ENCODE data around the gene SMPD2.

SMPD2 gene

GRCh38 chr6:109482905-109483734 lies 42.6 kb downstream of the SMPD2 start, which contains the start of gene ZBTB24:
Gene ZBTB24 (minus strand): TSS chr6:109483219. CDS start chr6:109482026, 1,193 bp downstream.
- H3K36me3 ChIP-seq (ENCODE audit: low read length): peaks cover 18% of the 10 kb centered on the region
- peak within 1 kb of the TSS; percentile 98 for H3K9ac ChIP-seq (ENCODE audit: low read length)
- H3K4me3 ChIP-seq (ENCODE audit: insufficient read depth, low read length, poor library complexity, severe bottlenecking): peak within 1 kb of the TSS; percentile 72
- H2AFZ ChIP-seq (ENCODE audit: low read depth, low read length, severe bottlenecking): peak within 1 kb of the TSS; percentile 96
- H3F3A ChIP-seq (ENCODE audit: insufficient read depth): peaks cover 6% of the 10 kb centered on the region; the same call in 1 of the 2 replicates
- H4K20me1 ChIP-seq (ENCODE audit: low read depth, low read length): peaks cover 11% of the 10 kb centered on the region; the same call in 1 of the 2 replicates
- no peak for TF ChIP-seq EZH2phosphoT487 (conservative IDR thresholded peaks at IDR 0.05; ENCODE audit: low read length)
- TF ChIP-seq CTCF (IDR thresholded peaks at IDR 0.05; ENCODE audit: insufficient read depth, low read length, poor library complexity, severe bottlenecking): no peak
- H3K27me3 ChIP-seq (ENCODE audit: low read length): no peaks in the 10 kb centered on the region
- peak within 1 kb of the TSS; percentile 81 for H3K4me2 ChIP-seq (ENCODE audit: low read depth, low read length, poor library complexity, severe bottlenecking)
- H3K9me2 ChIP-seq (replicated peaks; ENCODE audit: insufficient read depth, low read length): no peaks in the 10 kb centered on the region
- no peaks in the 10 kb centered on the region for H3K9me3 ChIP-seq (ENCODE audit: insufficient read depth, low read length)
- H3K79me2 ChIP-seq (ENCODE audit: insufficient read depth, low read length): peaks cover 48% of the 10 kb centered on the region
- peak within 1 kb of the TSS; percentile 35 for H3K27ac ChIP-seq (ENCODE audit: low read depth, low read length)

DNA sequence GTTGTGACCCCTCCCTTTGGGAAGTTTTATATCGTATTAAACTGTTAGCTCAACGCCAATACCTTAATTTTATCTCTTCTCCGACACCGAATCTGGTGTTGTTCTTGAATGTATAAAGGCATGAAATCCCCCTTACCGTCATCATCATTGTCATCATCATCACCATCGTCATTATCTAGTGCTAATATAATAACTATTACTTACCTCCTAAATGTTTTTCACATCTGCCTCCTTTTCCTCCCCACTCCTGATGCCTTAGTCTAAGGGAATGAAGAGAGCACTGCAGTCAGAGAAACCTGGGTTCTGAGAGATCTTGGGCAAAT lies 43.2 kb downstream of the SMPD2 start:
- no peaks in the 10 kb centered on the region for H3K9me3 ChIP-seq (ENCODE audit: insufficient read depth, low read length)
- H3K36me3 ChIP-seq (ENCODE audit: low read length): peaks cover 16% of the 10 kb centered on the region
- no peak overlapping the region for H3K27ac ChIP-seq (ENCODE audit: low read depth, low read length)
- TF ChIP-seq EZH2phosphoT487 (conservative IDR thresholded peaks at IDR 0.05; ENCODE audit: low read length): no peak
- no peak for TF ChIP-seq CTCF (IDR thresholded peaks at IDR 0.05; ENCODE audit: insufficient read depth, low read length, poor library complexity, severe bottlenecking)
- H2AFZ ChIP-seq (ENCODE audit: low read depth, low read length, severe bottlenecking): peak overlapping the region; percentile 96
- no peaks in the 10 kb centered on the region for H3K27me3 ChIP-seq (ENCODE audit: low read length)
- H3K4me3 ChIP-seq (ENCODE audit: insufficient read depth, low read length, poor library complexity, severe bottlenecking): peak overlapping the region; percentile 58
- H3K9ac ChIP-seq (ENCODE audit: low read length): peak overlapping the region; percentile 60
- peak overlapping the region; percentile 81 for H3K4me2 ChIP-seq (ENCODE audit: low read depth, low read length, poor library complexity, severe bottlenecking)
- H3K9me2 ChIP-seq (replicated peaks; ENCODE audit: insufficient read depth, low read length): no peaks in the 10 kb centered on the region
- peaks cover 6% of the 10 kb centered on the region; the same call in 1 of the 2 replicates for H3F3A ChIP-seq (ENCODE audit: insufficient read depth)
- H3K79me2 ChIP-seq (ENCODE audit: insufficient read depth, low read length): peaks cover 42% of the 10 kb centered on the region
- peaks cover 5% of the 10 kb centered on the region; the same call in 1 of the 2 replicates for H4K20me1 ChIP-seq (ENCODE audit: low read depth, low read length)

- H3K9me3 ChIP-seq (ENCODE audit: insufficient read depth, low read length): no peaks in the 10 kb centered on the region
- no peak for TF ChIP-seq EZH2phosphoT487 (conservative IDR thresholded peaks at IDR 0.05; ENCODE audit: low read length)
- no peak for TF ChIP-seq CTCF (IDR thresholded peaks at IDR 0.05; ENCODE audit: insufficient read depth, low read length, poor library complexity, severe bottlenecking)
- peak overlapping the region; percentile 96 for H2AFZ ChIP-seq (ENCODE audit: low read depth, low read length, severe bottlenecking)
- H3F3A ChIP-seq (ENCODE audit: insufficient read depth): peaks cover 6% of the 10 kb centered on the region; the same call in 1 of the 2 replicates
- H3K27me3 ChIP-seq (ENCODE audit: low read length): no peaks in the 10 kb centered on the region
- H3K79me2 ChIP-seq (ENCODE audit: insufficient read depth, low read length): peaks cover 38% of the 10 kb centered on the region
- no peaks in the 10 kb centered on the region for H3K9me2 ChIP-seq (replicated peaks; ENCODE audit: insufficient read depth, low read length)
- H3K4me2 ChIP-seq (ENCODE audit: low read depth, low read length, poor library complexity, severe bottlenecking): peak overlapping the region; percentile 81
- no peak overlapping the region for H3K27ac ChIP-seq (ENCODE audit: low read depth, low read length)
- peak overlapping the region; percentile 60; the same call in 1 of the 2 replicates for H3K9ac ChIP-seq (ENCODE audit: low read length)
- H3K36me3 ChIP-seq (ENCODE audit: low read length): peaks cover 15% of the 10 kb centered on the region
- no peak overlapping the region for H3K4me3 ChIP-seq (ENCODE audit: insufficient read depth, low read length, poor library complexity, severe bottlenecking)
- peaks cover 2% of the 10 kb centered on the region; the same call in 1 of the 2 replicates for H4K20me1 ChIP-seq (ENCODE audit: low read depth, low read length)
These were observed 43.6 kb downstream of the SMPD2 start for GRCh38 chr6:109484122-109484521.
